Activated naive CD4-positive, alpha-beta T cell treated with anti-CD3 and anti-CD28 coated beads, Interleukin-2, amount 10 ng/mL, durations not matched to agents 7 days and 5 days (primary cell): ENCODE data around the gene ARHGAP24.
"Not testable (repeated sequence)": the region's sequence is repeated elsewhere in the genome, so short reads cannot be mapped to it uniquely, and the experiment has no call there.

ENCODE experiments used
- CTCF ChIA-PET: fragments of 350-600 bp; sonication (Branson Sonifier 250); formaldehyde crosslinking; loops from one replicate; lab custom pipeline; 2021; ENCODE audit warnings: antibody characterized with exemption; lab: Charles Lee
- DNase-seq: peaks from one replicate; pipeline ENCODE4 v3.0.0-alpha.2; 2020
- H3K27ac Mint-ChIP-seq: one replicate; pipeline ENCODE4 v1.8.0; 2021; ENCODE audit warnings: mild to moderate bottlenecking, moderate library complexity, mixed read lengths
- H3K27me3 Mint-ChIP-seq: one replicate; pipeline ENCODE4 v1.8.0; 2021; ENCODE audit warnings: mild to moderate bottlenecking, mixed read lengths
- H3K36me3 Mint-ChIP-seq: one replicate; pipeline ENCODE4 v1.8.0; 2021; ENCODE audit warnings: mixed read lengths
- H3K4me1 Mint-ChIP-seq: one replicate; pipeline ENCODE4 v1.8.0; 2021; ENCODE audit warnings: mixed read lengths
- H3K4me3 Mint-ChIP-seq: one replicate; pipeline ENCODE4 v1.8.0; 2021; ENCODE audit warnings: mild to moderate bottlenecking, moderate library complexity, mixed read lengths
- H3K9me3 Mint-ChIP-seq: one replicate; pipeline ENCODE4 v1.8.0; 2021; ENCODE audit warnings: mixed read lengths

The ARHGAP24 gene

GRCh38 chr4:85812776-85813175, 337.8 kb downstream of the ARHGAP24 start:
- no peak for DNase-seq
- CTCF ChIA-PET: no interaction called here
- Mint-ChIP-seq H3K36me3 (no peaks in the 10 kb centered on the region), H3K9me3 (no peaks in the 10 kb centered on the region), H3K27ac (no peak overlapping the region), H3K4me1 (no peaks in the 10 kb centered on the region), H3K4me3 (no peak overlapping the region), H3K27me3 (no peaks in the 10 kb centered on the region)

GRCh38 chr4:85815796-85816459, 341.0 kb downstream of the ARHGAP24 start:
- Mint-ChIP-seq H3K4me3 (no peak overlapping the region), H3K36me3 (no peaks in the 10 kb centered on the region), H3K27ac (no peak overlapping the region), H3K9me3 (peaks cover 3% of the 10 kb centered on the region), H3K4me1 (no peaks in the 10 kb centered on the region), H3K27me3 (no peaks in the 10 kb centered on the region)
- CTCF ChIA-PET: no interaction called here
- DNase-seq: no peak

GRCh38 chr4:85818700-85819099, 343.8 kb downstream of the ARHGAP24 start:
- DNase-seq: no peak
- no peak overlapping the region for H3K4me3 Mint-ChIP-seq
- no peaks in the 10 kb centered on the region for H3K27me3 Mint-ChIP-seq
- H3K27ac Mint-ChIP-seq: no peak overlapping the region
- H3K4me1 Mint-ChIP-seq: no peaks in the 10 kb centered on the region
- CTCF ChIA-PET: no interaction called here
- peaks cover 3% of the 10 kb centered on the region for H3K9me3 Mint-ChIP-seq
- H3K36me3 Mint-ChIP-seq: no peaks in the 10 kb centered on the region

- H3K4me1 Mint-ChIP-seq, H3K27me3 Mint-ChIP-seq, H3K4me3 Mint-ChIP-seq, CTCF ChIA-PET, DNase-seq, H3K36me3 Mint-ChIP-seq, H3K9me3 Mint-ChIP-seq, H3K27ac Mint-ChIP-seq: not testable (repeated sequence)
Measured at GRCh38 chr4:85820101-85820500, 345.2 kb downstream of the ARHGAP24 start.

DNA sequence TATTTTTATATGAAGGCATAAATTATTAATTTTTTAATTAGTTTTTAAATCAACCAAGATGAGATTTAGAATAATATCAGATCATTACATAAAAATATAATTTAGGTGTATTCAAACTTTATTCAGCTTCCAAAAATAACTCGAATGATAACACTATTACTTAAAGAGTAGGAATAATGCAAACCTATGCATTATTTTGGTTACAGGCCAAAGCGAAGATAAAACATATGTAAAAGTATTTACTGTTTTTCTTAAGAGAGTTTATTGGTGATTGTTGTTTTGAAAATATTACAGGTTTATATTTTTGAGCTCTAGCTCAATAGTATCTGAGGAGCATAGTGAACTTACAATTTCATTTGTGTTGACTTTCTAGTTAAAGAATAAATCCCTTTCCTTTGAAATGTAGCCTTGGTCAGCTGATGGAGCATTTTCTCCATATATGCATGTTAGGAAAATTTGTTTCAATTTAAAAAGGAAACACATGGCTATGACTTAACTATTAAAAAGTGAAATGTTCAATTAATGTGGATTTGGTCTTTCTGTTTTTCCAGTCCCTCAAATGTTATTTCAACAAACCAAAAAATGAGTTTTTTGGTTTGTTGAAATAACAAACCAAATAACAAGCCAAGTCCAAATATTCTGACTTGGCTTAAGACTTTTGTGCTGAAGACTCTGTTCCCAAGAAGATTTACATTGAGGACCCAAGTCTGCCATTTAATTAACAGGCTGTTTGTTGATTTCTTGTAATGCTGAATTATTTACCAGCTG, 346.9 kb downstream of the ARHGAP24 start:
- H3K36me3 Mint-ChIP-seq: no peaks in the 10 kb centered on the region
- no peak overlapping the region for H3K27ac Mint-ChIP-seq
- peaks cover 3% of the 10 kb centered on the region for H3K9me3 Mint-ChIP-seq
- no peaks in the 10 kb centered on the region for H3K27me3 Mint-ChIP-seq
- CTCF ChIA-PET: no interaction called here
- no peak overlapping the region for H3K4me3 Mint-ChIP-seq
- no peak for DNase-seq
- H3K4me1 Mint-ChIP-seq: no peaks in the 10 kb centered on the region

DNA sequence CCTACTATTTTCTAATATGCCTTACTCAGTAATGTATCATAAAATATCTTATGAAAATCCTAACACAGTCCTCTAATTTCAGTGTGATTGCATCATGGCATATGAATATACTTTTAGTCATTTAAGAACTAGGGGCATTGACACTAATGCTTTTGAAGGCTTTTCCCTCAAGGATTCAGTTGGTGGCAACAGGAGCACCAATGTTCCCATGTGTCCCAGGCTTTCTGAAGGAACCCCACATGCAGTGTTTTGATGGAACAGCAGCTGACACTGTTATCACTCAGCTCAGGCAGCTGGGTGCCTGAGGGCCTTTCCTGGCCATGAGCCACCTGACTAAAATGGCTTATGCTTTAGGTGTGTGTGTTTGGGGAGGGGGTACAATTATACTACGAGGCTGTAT, 348.3 kb downstream of the ARHGAP24 start:
- Mint-ChIP-seq H3K36me3 (no peaks in the 10 kb centered on the region), H3K9me3 (peaks cover 3% of the 10 kb centered on the region), H3K4me3 (no peak overlapping the region), H3K27me3 (no peaks in the 10 kb centered on the region), H3K27ac (no peak overlapping the region), H3K4me1 (no peaks in the 10 kb centered on the region)
- DNase-seq: no peak
- CTCF ChIA-PET: no interaction called here

GRCh38 chr4:85824166-85824945, 349.4 kb downstream of the ARHGAP24 start:
- no peaks in the 10 kb centered on the region for H3K4me1 Mint-ChIP-seq
- no peaks in the 10 kb centered on the region for H3K27me3 Mint-ChIP-seq
- peaks cover 3% of the 10 kb centered on the region for H3K9me3 Mint-ChIP-seq
- CTCF ChIA-PET: no interaction called here
- no peak for DNase-seq
- H3K27ac Mint-ChIP-seq: no peak overlapping the region
- H3K4me3 Mint-ChIP-seq: no peak overlapping the region
- H3K36me3 Mint-ChIP-seq: no peaks in the 10 kb centered on the region

DNA sequence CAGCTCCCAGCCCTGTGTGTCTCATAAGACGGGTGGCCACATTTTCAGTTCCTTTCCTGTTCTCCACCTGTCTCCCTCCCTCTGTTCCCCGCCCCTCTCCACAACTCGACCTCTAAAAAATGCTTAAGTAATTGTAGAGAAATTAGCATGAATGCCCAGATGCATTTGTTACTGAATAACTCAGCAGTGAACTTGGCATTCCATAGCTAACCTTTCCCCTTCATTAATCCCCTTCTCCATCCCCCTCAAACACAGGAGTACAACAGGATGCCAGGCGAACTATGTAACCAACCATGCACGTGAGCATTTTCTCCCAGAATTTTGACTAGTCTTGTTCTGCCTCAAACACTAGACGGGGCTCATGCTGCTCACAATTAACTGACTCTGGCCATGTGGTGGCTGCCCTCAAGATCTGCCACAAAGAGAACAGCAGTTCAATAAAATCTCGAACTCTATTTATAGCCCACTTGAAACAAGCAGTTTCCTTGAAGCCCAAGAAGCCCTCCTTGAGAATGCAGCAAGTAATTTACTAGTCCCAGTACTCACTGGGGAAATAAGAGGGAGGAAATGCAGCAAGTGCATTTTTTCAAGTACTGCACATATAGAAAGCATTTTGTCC, 351.2 kb downstream of the ARHGAP24 start:
- no peak for DNase-seq
- CTCF ChIA-PET: no interaction called here
- Mint-ChIP-seq H3K9me3 (no peaks in the 10 kb centered on the region), H3K4me1 (no peaks in the 10 kb centered on the region), H3K36me3 (no peaks in the 10 kb centered on the region), H3K27me3 (no peaks in the 10 kb centered on the region), H3K4me3 (no peak overlapping the region), H3K27ac (no peak overlapping the region)

- H3K4me1 Mint-ChIP-seq: no peaks in the 10 kb centered on the region
Measured at GRCh38 chr4:85828027-85828890, 353.3 kb downstream of the ARHGAP24 start.

GRCh38 chr4:85829276-85830051, 354.5 kb downstream of the ARHGAP24 start:
- H3K4me1 Mint-ChIP-seq: no peaks in the 10 kb centered on the region
- H3K36me3 Mint-ChIP-seq: no peaks in the 10 kb centered on the region
- no peak overlapping the region for H3K27ac Mint-ChIP-seq
- H3K4me3 Mint-ChIP-seq: no peak overlapping the region
- CTCF ChIA-PET: no interaction called here
- no peak for DNase-seq
- no peaks in the 10 kb centered on the region for H3K9me3 Mint-ChIP-seq
- H3K27me3 Mint-ChIP-seq: no peaks in the 10 kb centered on the region

More at GRCh38 chr4:85828027-85828890, 353.3 kb downstream of the ARHGAP24 start:
- H3K27me3 Mint-ChIP-seq: no peaks in the 10 kb centered on the region
- H3K27ac Mint-ChIP-seq: no peak overlapping the region
- no peak overlapping the region for H3K4me3 Mint-ChIP-seq
- H3K9me3 Mint-ChIP-seq: no peaks in the 10 kb centered on the region
- no peak for DNase-seq
- H3K36me3 Mint-ChIP-seq: no peaks in the 10 kb centered on the region
- CTCF ChIA-PET: no interaction called here

DNA sequence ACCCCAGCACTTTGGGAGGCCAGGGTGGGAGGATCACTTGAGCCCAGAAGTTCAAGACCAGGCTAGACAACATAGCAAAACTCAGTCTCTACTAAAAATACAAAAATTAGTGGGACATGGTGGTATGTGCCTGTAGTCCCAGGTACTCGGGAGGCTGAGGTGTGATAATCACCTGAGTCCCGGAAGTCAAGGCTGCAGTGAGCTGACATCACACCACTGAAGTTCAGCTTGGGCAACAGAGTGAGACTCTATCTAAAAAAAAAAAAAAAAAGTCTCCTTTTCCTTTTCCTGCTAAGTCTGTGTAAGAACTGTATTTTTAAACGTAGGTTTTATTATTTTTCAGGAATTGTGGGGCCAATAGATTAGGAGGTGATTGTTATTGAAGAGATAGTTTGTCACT, 356.7 kb downstream of the ARHGAP24 start:
- no peaks in the 10 kb centered on the region for H3K9me3 Mint-ChIP-seq
- no peak overlapping the region for H3K27ac Mint-ChIP-seq
- DNase-seq: no peak
- CTCF ChIA-PET: no interaction called here
- H3K36me3 Mint-ChIP-seq: no peaks in the 10 kb centered on the region
- no peak overlapping the region for H3K4me3 Mint-ChIP-seq
- no peaks in the 10 kb centered on the region for H3K27me3 Mint-ChIP-seq
- H3K4me1 Mint-ChIP-seq: no peaks in the 10 kb centered on the region

DNA sequence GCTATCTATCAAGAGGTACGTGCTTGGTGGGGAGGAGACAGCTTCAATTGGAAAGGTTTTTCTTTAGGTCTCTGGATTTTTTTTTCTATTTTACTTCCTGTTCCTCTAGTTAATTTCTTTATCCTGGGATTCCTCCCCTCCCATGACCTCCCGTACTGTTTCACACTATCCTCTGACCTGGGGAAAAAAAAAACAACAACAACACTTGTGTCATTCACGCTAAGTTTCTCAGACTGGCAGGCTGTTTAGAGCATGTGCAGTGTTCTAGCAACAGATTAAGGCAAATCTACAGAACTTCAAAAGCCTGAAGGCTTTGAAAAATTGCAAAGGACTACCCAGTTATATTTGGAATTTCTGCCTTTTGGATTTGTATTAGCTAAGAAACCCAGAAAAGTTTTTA, 358.4 kb downstream of the ARHGAP24 start:
- CTCF ChIA-PET: no interaction called here
- Mint-ChIP-seq H3K27ac (no peak overlapping the region), H3K9me3 (no peaks in the 10 kb centered on the region), H3K36me3 (no peaks in the 10 kb centered on the region), H3K4me1 (no peaks in the 10 kb centered on the region), H3K27me3 (no peaks in the 10 kb centered on the region), H3K4me3 (no peak overlapping the region)
- DNase-seq: no peak

DNA sequence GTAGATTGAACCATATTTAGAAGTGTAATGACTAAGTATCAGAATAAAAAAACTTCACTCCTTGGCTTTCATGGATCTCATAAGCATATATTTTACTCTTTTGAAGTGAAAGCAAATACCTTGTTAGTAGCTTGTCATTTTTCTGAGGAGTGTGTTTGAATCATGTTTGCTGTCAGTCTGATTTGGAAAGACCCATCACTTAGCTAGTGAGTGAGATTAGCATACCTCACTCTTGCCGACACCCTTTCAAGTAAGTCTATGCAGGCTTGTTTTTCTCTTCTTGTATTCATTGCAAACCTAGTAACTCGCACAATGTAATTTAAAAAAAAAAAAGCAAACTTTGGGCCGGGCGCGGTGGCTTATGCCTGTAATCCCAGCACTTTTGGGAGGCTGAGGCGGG, 360.0 kb downstream of the ARHGAP24 start:
- Mint-ChIP-seq H3K4me3 (no peak overlapping the region), H3K27ac (no peak overlapping the region), H3K4me1 (no peaks in the 10 kb centered on the region), H3K36me3 (no peaks in the 10 kb centered on the region), H3K27me3 (no peaks in the 10 kb centered on the region), H3K9me3 (no peaks in the 10 kb centered on the region)
- no peak for DNase-seq
- CTCF ChIA-PET: no interaction called here
